ENCODE data around the gene OSBPL3.

DNA sequence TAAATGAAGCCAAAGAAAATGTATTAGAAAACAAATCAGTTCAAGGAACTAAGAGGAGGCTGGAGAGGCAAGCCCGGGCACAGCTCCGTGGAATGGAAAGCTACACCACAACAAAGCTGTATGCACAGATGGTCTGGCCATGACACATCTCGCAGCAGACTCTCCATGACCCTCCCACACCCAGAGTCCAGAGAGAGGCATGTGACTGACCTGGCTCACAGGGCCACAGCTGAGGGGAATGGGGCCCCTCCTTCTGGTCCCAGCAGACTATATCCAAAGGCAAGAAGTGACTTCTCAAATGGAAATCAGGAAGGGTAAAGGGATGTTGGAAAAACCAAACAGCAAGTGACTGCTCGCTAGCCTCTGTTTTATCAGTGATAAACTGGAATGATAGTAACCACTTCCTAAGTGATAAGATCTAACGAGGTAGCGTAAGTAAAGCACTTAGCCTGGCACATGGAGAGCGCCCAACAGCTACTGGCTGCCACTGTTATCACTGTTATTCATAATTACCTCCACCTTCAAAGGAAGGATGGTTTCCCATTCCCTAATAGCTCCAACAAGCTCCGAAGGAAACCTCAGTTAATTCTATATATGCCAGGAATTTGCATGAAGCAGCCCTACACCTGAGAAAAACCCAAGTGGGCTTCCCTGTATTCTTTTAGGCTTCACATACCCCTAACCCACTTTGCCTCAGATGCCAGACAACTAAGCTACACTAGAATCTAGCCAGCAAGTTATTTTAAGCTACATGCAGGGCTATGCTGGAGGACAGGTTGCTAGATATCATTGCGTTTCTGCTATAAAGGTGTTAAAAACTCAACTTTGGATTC lies 8.4 kb downstream of the OSBPL3 start:
- TF ChIP-seq, protein P1, sequence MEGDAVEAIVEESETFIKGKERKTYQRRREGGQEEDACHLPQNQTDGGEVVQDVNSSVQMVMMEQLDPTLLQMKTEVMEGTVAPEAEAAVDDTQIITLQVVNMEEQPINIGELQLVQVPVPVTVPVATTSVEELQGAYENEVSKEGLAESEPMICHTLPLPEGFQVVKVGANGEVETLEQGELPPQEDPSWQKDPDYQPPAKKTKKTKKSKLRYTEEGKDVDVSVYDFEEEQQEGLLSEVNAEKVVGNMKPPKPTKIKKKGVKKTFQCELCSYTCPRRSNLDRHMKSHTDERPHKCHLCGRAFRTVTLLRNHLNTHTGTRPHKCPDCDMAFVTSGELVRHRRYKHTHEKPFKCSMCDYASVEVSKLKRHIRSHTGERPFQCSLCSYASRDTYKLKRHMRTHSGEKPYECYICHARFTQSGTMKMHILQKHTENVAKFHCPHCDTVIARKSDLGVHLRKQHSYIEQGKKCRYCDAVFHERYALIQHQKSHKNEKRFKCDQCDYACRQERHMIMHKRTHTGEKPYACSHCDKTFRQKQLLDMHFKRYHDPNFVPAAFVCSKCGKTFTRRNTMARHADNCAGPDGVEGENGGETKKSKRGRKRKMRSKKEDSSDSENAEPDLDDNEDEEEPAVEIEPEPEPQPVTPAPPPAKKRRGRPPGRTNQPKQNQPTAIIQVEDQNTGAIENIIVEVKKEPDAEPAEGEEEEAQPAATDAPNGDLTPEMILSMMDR (IDR thresholded peaks at IDR 0.05): no peak
- TF ChIP-seq POLR2A (IDR thresholded peaks at IDR 0.05): no peak

Data from uterus (tissue), 2 donors.